SK-N-SH treated with all-trans-retinoic acid at 6 μM for 48 hours (cell line): ENCODE measurements around the gene ABCB11.

Experiments
- TSHZ2 ChIP-seq: fragments of 250-450 bp; sonication (Bioruptor Pico); IDR thresholded peaks from 2 replicates; pipeline ENCODE4 v1.5.0; 2020; ENCODE audit warnings: mild to moderate bottlenecking, moderate library complexity
- ZC3H10 ChIP-seq: fragments of 250-450 bp; sonication (Bioruptor Pico); IDR thresholded peaks from 2 replicates; pipeline ENCODE4 v1.5.1; 2021; ENCODE audit warnings: mild to moderate bottlenecking, moderate library complexity

GRCh38 chr2:169005080-169005598, 26.0 kb downstream of the ABCB11 start:
- TF ChIP-seq ZC3H10 (CRISPR knock-in tag) = no peak
- TF ChIP-seq TSHZ2 (CRISPR knock-in tag) = no peak
